Lung (tissue), 16 donors: ENCODE results near the gene IL36B. TPM values are rescaled to one million over a fixed set of nuclear protein-coding genes. Genes with fewer than 3 reads are reported as not detected.
"Not testable (repeated sequence)": the region's sequence is repeated elsewhere in the genome, so short reads cannot be mapped to it uniquely, and the experiment has no call there.

Experiments
- ATAC-seq: fragments of 200-7000 bp; cut with Tn5 transposase; one replicate; pipeline ENCODE4 v1.9.1; 2020; ENCODE audit warnings: moderate number of reproducible peaks; ENCODE audit not compliant: insufficient read depth, low FRiP score
- DNase-seq, 3 donors: peaks; one replicate each; pipeline ENCODE4 v3.0.0-alpha.2; 2013 to 2017
- H3K27ac ChIP-seq, 2 donors: one replicate each; pipeline ENCODE4 v1.5.1; 2013; ENCODE audit warnings: mild to moderate bottlenecking in 2 of 2, moderate library complexity in 2 of 2, control low read depth in 1 of 2, inconsistent platforms in 1 of 2, low read depth in 1 of 2, low read length in 1 of 2
- H3K27me3 ChIP-seq, 3 donors: one replicate each; pipeline ENCODE4 v1.5.1; 2013; ENCODE audit warnings: low read length in 2 of 3; ENCODE audit not compliant: control insufficient read depth in 3 of 3, insufficient read depth in 3 of 3
- H3K36me3 ChIP-seq, 4 donors: one replicate each; pipeline ENCODE4 v1.5.1; 2013; ENCODE audit warnings: low read length in 4 of 4, mild to moderate bottlenecking in 1 of 4, moderate library complexity in 1 of 4; ENCODE audit not compliant: control insufficient read depth in 4 of 4, insufficient read depth in 4 of 4
- H3K4me1 ChIP-seq, 5 donors: one replicate each; pipeline ENCODE4 v1.5.1; 2013; ENCODE audit warnings: low read length in 5 of 5, mild to moderate bottlenecking in 2 of 5, moderate library complexity in 1 of 5; ENCODE audit not compliant: control insufficient read depth in 5 of 5, insufficient read depth in 5 of 5
- H3K4me3 ChIP-seq: one replicate; pipeline ENCODE4 v1.5.1; 2013; ENCODE audit warnings: mild to moderate bottlenecking, control low read depth, moderate library complexity
- H3K9ac ChIP-seq, 2 donors: one replicate each; pipeline ENCODE4 v1.5.1; 2013; ENCODE audit warnings: low read length in 2 of 2, control low read depth in 1 of 2; ENCODE audit not compliant: insufficient read depth in 1 of 2
- H3K9me3 ChIP-seq, 4 donors: one replicate each; pipeline ENCODE4 v1.5.1; 2013; ENCODE audit warnings: low read length in 3 of 4, mild to moderate bottlenecking in 1 of 4, moderate library complexity in 1 of 4; ENCODE audit not compliant: control insufficient read depth in 4 of 4, insufficient read depth in 3 of 4
- CTCF ChIP-seq: IDR thresholded peaks from 2 replicates; pipeline ENCODE4 v1.5.1; 2012; ENCODE audit warnings: mild to moderate bottlenecking; ENCODE audit errors: control extremely low read depth, extremely low read depth
- WGBS, 2 donors: extraction: QIAGEN DNeasy Blood & Tissue Kit; methylation state at CpG; one replicate each; pipeline ENCODE4 v1.1.7; 2013; 5-methylcytosine and 5-hydroxymethylcytosine counted together
- long read RNA-seq, 5 donors: transcript quantifications; one replicate each; lab custom pipeline, GENCODE V29; 2026
- polyA plus RNA-seq, 2 donors: library from polyadenylated mRNA; stranded (reverse); fragments of 200-250 nt; gene quantifications; one replicate each; pipeline ENCODE4 v1.2.1, GENCODE V29; 2013
- total RNA-seq, 2 donors: library from RNA; depleted of rRNA in 1 of 2; stranded (reverse); fragments of >200 nt in 1 of 2; gene quantifications; one replicate each; pipeline ENCODE4 v1.2.1, GENCODE V29; 2014 to 2021
- donor health status: control.
- donor health status: control.
- donor health status: Bipolar disorder and iron deficiency.
- donor health status: healthy.
- donor health status: DM: yes; HTN: yes; CAD: no.

The IL36B gene
- total RNA-seq (not detected), polyA plus RNA-seq (under 1 TPM in 1 of 2 donors, not detected in 1; 0.05 TPM)
- long read RNA-seq, donor 1, result 0 reads
- long read RNA-seq, donor 2, result 0 reads
- long read RNA-seq, donor 3, result 0 reads
- long read RNA-seq, donor 4, result 0 reads
- long read RNA-seq, donor 5, result 0 reads

- H3K9ac ChIP-seq, result no peak within 1 kb of the TSS
- H3K36me3 ChIP-seq, result no peaks in the 10 kb centered on the region
- H3K4me1 ChIP-seq, result no peaks in the 10 kb centered on the region
- H3K9me3 ChIP-seq, result peaks cover 0 to 10% (median 4%) of the 10 kb centered on the region in 4 donors
- H3K4me3 ChIP-seq, result no peak within 1 kb of the TSS
- DNase-seq (no peak), ATAC-seq (no peak)
- no peak for TF ChIP-seq CTCF
- H3K27me3 ChIP-seq, result no peaks in the 10 kb centered on the region
- H3K27ac ChIP-seq, result no peak within 1 kb of the TSS
- WGBS, 2 donors, result 65 to 87% methylated on average over 6 of the region's 6 CpGs
Observed at GRCh38 chr2:113052396-113052917, at the start of gene IL36B. TSS of gene IL36B (minus strand) at chr2:113052867.

- Histone ChIP-seq H3K4me3 (no peak overlapping the region), H3K36me3 (no peaks in the 10 kb centered on the region), H3K9me3 (peaks cover 0 to 5% (median 0%) of the 10 kb centered on the region in 4 donors), H3K9ac (no peak overlapping the region), H3K4me1 (peaks cover 0 to 2% (median 0%) of the 10 kb centered on the region in 5 donors), H3K27ac (no peak overlapping the region), H3K27me3 (peaks cover 0 to 2% (median 0%) of the 10 kb centered on the region in 3 donors)
- DNase-seq (no peak), ATAC-seq (no peak)
- no peak for TF ChIP-seq CTCF
- WGBS, 2 donors, result 68 to 97% methylated on average over 2 of the region's 2 CpGs
Observed at GRCh38 chr2:113102133-113102532, 49.5 kb upstream of the IL36B start.

GRCh38 chr2:113098532-113098931 lies 45.9 kb upstream of the IL36B start:
- H3K9me3 ChIP-seq, result peaks cover 0 to 5% (median 0%) of the 10 kb centered on the region in 4 donors
- H3K4me3 ChIP-seq, result no peak overlapping the region
- no peaks in the 10 kb centered on the region for H3K36me3 ChIP-seq
- WGBS, 2 donors, result 97 to 99% methylated on average over 6 of the region's 6 CpGs
- ATAC-seq (no peak), DNase-seq (no peak)
- TF ChIP-seq CTCF, result no peak
- no peaks in the 10 kb centered on the region for H3K27me3 ChIP-seq
- H3K27ac ChIP-seq, result no peak overlapping the region
- peaks cover 0 to 2% (median 0%) of the 10 kb centered on the region in 5 donors for H3K4me1 ChIP-seq
- H3K9ac ChIP-seq, result no peak overlapping the region

GRCh38 chr2:113098041-113098440 lies 45.4 kb upstream of the IL36B start:
- no peaks in the 10 kb centered on the region for H3K27me3 ChIP-seq
- WGBS, 2 donors, result 76 to 86% methylated on average over 4 of the region's 4 CpGs
- peaks cover 0 to 2% (median 0%) of the 10 kb centered on the region in 5 donors for H3K4me1 ChIP-seq
- peaks cover 0 to 5% (median 0%) of the 10 kb centered on the region in 4 donors for H3K9me3 ChIP-seq
- ATAC-seq, result no peak
- H3K36me3 ChIP-seq, result no peaks in the 10 kb centered on the region
- H3K4me3 ChIP-seq, result no peak overlapping the region
- H3K27ac ChIP-seq, result no peak overlapping the region
- TF ChIP-seq CTCF, result no peak
- no peak overlapping the region for H3K9ac ChIP-seq
- DNase-seq, result no peak

- not testable (repeated sequence) for DNase-seq, H3K9me3 ChIP-seq, H3K27me3 ChIP-seq, H3K27ac ChIP-seq, H3K36me3 ChIP-seq, H3K4me1 ChIP-seq, H3K4me3 ChIP-seq, H3K9ac ChIP-seq, ATAC-seq
- WGBS, 2 donors, result 45 to 97% methylated on average over 2 of the region's 2 CpGs
Observed at GRCh38 chr2:113096842-113097618, 44.4 kb upstream of the IL36B start.
